AG09309 (cell line): ENCODE results near the gene NFKBIL1.
A peak's percentile ranks its signal among the peaks of the same experiment; 100 is the strongest.

Experiments
- DNase-seq: peaks from one replicate; pipeline ENCODE4 v3.0.0-alpha.2; 2010; ENCODE audit warnings: low read depth
- H3K4me3 ChIP-seq: 2 replicates; pipeline ENCODE4 v1.5.1; 2011; ENCODE audit warnings: mild to moderate bottlenecking, low read depth, low read length, moderate library complexity; ENCODE audit not compliant: control insufficient read depth
- TF ChIP-seq, protein P1 (sequence below): IDR thresholded peaks from 2 replicates; pipeline ENCODE4 v1.5.1; 2011; ENCODE audit warnings: mild to moderate bottlenecking, low read depth, low read length, inconsistent platforms; ENCODE audit not compliant: insufficient read depth, control insufficient read depth; ENCODE audit errors: missing control alignments

Gene NFKBIL1

DNA sequence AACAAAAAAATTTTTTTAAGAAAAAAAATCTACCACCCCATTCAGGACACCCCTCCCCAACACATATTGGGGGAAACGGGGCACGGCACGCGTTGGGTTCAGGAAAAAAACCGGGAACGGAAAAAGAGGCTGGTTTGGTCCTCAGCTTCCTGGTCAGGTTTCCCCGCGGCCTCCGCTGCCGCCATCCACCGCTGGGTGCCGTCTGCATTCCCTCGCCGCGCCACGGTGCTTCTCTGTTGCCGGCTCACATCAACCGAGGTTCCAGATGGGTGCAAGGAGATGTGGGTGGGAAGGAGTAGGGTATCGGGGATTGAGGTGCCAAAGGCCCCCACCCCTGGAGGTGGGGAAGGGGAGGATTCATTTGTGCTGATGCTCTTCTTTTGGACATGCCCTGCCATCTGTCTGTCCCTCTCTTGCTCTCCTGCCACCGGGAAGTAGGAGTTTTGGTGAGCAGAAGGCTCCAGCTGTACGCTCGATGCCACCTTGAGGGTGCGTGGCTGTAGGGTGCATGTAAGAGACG lies 12.8 kb upstream of the NFKBIL1 start:
- no peak overlapping the region for H3K4me3 ChIP-seq
- TF ChIP-seq, protein P1, sequence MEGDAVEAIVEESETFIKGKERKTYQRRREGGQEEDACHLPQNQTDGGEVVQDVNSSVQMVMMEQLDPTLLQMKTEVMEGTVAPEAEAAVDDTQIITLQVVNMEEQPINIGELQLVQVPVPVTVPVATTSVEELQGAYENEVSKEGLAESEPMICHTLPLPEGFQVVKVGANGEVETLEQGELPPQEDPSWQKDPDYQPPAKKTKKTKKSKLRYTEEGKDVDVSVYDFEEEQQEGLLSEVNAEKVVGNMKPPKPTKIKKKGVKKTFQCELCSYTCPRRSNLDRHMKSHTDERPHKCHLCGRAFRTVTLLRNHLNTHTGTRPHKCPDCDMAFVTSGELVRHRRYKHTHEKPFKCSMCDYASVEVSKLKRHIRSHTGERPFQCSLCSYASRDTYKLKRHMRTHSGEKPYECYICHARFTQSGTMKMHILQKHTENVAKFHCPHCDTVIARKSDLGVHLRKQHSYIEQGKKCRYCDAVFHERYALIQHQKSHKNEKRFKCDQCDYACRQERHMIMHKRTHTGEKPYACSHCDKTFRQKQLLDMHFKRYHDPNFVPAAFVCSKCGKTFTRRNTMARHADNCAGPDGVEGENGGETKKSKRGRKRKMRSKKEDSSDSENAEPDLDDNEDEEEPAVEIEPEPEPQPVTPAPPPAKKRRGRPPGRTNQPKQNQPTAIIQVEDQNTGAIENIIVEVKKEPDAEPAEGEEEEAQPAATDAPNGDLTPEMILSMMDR = no peak
- no peak for DNase-seq

DNA sequence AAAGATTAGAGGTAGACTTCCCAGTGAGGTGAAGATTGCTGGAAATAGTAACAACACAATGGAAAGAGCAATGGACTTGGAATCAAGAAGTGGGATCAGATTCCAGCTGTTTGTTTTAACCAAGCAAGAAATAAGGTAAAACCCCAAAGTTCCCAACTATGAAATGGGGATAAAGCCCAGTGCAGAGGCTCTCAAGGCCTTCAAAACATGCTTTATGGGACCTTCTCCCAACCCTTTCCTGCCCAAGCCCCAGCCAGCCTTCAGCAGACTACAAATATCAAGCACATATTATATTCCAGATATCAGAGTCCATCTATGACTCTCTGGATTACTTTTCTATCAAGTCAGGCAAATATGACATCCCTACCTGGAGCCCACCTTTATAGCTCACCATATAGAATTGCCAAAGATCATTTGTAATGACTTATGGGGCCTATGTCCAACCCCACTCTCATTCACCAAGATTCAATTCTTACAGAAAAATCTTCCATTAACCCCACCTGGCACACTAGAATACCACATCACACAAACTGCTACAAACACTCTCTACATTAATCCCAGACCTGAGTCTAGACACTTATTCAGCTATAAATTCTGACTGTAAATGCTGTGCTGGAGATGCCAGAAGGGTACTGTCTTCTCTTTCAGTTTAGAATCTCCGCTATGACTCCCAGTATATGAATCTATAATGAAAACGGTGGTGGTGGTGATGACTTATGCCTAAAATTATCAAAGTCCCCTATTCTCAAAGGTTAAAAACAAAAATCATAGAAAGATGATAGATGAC lies 11.7 kb upstream of the NFKBIL1 start:
- DNase-seq = no peak
- TF ChIP-seq, protein P1 = no peak
- H3K4me3 ChIP-seq = no peak overlapping the region

DNA sequence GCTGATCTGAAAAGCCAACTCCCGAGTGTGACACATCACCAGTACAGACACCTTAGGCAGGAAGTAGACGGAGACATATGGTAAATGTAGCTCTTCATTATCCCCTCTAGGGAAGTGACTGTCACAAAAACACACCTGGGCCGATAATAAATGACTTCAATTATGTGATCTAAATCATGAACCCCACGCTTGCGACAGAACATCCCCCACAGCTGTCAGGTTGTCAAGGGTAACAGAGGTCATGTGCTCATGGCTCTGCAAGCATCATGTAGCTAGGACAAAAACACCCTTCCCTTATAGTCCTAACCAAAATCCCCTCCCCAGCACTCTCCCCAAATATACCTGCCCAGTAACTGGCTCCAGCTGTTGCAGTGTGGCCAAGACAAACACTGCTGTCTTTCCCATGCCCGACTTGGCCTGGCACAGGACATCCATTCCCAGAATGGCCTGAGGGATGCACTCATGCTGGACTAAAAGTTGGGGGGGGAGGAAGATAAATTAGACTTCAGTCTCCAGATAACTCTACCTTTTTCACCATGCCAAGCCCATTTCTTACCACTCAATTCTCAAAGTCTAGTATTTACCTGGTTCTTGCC lies 8.5 kb upstream of the NFKBIL1 start:
- no peak overlapping the region for H3K4me3 ChIP-seq
- TF ChIP-seq, protein P1 = no peak
- no peak for DNase-seq

DNA sequence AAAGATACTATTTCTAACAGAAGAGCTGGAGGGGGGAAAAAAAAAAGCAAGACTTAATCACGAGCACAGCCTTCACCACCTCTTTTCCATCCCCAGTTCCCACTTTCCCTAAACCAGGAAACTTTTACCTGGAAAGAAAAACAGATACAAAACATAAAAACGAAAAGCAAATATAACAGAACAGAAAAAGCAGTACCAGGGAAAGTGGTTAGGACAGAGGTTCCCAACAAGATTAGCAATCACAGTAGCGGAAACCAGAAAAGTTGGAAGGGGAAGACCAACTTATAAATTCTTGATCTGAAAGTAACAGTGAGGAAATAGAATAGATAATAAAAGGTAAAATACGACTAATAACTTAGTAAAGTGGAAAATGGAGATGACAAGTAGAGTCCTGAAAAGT lies 6.8 kb upstream of the NFKBIL1 start:
- no peak for DNase-seq
- TF ChIP-seq, protein P1 = no peak
- peak overlapping the region; percentile 75 for H3K4me3 ChIP-seq

DNA sequence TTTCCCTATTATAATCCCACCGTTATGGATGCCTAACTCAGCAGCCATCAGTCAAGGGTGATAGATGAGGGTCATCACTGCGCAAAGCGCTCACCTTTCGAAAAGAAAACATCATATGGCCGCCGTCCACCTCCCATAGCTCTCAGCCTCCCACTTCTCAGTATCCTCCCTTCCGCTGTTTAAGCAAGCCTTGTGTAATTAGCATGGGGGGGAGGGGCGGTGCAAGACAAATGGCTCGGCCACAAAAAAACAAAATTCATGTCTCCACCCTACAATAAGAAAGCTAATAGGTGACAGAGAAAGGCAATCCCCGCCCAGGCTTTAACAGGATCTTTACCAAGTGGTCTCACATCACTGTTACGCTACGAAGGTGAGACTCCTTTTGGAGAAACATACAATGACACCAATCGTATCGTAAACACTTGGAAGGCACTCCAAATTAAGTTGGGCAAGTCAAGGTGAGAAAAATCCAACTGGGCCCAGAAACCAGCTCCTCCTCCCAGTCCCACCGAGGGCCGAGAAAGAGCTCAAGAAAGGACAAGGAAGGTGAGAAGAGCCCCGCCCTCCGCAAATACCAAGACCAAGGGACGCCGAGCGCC lies 6.2 kb upstream of the NFKBIL1 start:
- TF ChIP-seq, protein P1 = no peak
- DNase-seq = no peak

DNA sequence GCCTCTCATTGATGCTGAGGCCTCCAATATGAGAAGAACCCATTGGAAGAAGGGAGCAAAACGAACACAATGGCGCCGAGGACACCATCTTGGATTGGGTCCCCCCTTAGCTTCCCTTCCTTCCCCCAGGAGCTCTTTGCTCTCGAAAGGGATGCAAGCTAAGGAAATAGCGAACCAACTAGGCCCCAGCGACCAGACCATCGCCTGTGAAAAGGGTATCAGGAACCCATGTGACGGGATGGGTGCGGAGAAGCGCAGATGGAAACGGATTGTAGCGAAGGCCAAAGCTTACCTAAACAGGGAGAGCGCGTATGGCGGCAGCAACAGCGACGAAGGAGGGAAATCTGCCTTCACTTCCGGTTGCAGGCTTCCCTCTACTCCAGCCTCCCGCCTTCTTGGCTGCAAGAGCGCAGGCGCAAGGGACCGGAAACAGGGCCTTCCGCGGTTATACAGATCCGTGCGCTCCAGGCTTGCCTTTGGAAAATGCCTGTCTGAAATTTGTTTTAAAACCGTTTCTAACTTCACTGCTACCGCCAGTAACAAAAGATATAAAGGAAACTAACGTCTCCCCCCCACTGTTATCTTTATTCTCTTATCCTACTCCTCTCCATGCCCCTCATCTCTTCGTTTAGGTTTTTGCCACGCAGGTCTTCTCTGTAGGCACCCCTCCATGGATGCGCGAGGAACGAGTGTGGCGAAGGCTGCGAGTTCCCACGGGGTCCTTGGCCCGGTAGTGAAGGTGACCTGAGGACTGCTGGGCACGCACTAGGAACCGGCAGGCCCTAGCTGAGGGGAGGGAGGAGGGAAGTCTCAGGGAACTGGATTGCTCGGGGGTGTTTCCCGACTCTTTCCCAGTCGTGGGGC lies 5.5 kb upstream of the NFKBIL1 start, which contains the start of gene DDX39B:
DDX39B (minus strand) TSS at position 346 of the 864 bp plus-strand sequence. CDS start 1,471 bp downstream, outside the sequence.
- TF ChIP-seq, protein P1 = no peak
- H3K4me3 ChIP-seq = peak within 1 kb of the TSS; percentile 75
- peak; percentile 92 for DNase-seq

More for the DNA sequence above, 6.2 kb upstream of the NFKBIL1 start:
- peak overlapping the region; percentile 75 for H3K4me3 ChIP-seq
